Gastrocnemius medialis (tissue), 4 donors: ENCODE measurements around the gene GPHA2. TPM values are rescaled to one million over a fixed set of nuclear protein-coding genes. Genes with fewer than 3 reads are reported as not detected.

Experiments
- ATAC-seq, 2 donors: fragments of 150-250 bp; one replicate each; pipeline ENCODE4 v1.9.1; 2016
- DNase-seq, 2 donors: peaks; one replicate each; pipeline ENCODE4 v3.0.0-alpha.2; 2019
- H3K27ac ChIP-seq, 4 donors: fragments of 200-600 bp; sonication (generic); 1 replicate in 1 of 4; 2 replicates in 3 of 4; pipeline ENCODE4 v1.5.1; 2016 to 2018; ENCODE audit warnings: mild to moderate bottlenecking in 2 of 4, moderate library complexity in 1 of 4
- H3K27me3 ChIP-seq, 3 donors: fragments of 200-600 bp; sonication (generic) in 2 of 3; 1 replicate in 1 of 3; 2 replicates in 2 of 3; pipeline versions ENCODE4 v1.5.1 to v1.6.0; 2016 to 2019; ENCODE audit warnings: mild to moderate bottlenecking in 1 of 3, moderate library complexity in 1 of 3
- H3K36me3 ChIP-seq, 2 donors: fragments of 200-600 bp; sonication (generic) in 1 of 2; one replicate each; pipeline ENCODE4 v1.5.1; 2017 to 2018
- H3K4me1 ChIP-seq, 2 donors: fragments of 200-600 bp; sonication (generic) in 1 of 2; one replicate each; pipeline ENCODE4 v1.5.1; 2016 to 2017; ENCODE audit warnings: mild to moderate bottlenecking in 2 of 2
- H3K4me3 ChIP-seq, 4 donors: fragments of 200-600 bp; sonication (generic) in 3 of 4; 1 replicate in 1 of 4; 2 replicates in 3 of 4; pipeline ENCODE4 v1.5.1; 2016 to 2019; ENCODE audit warnings: mild to moderate bottlenecking in 2 of 4
- H3K9me3 ChIP-seq, 3 donors: fragments of 200-600 bp; sonication (generic) in 2 of 3; 1 replicate in 1 of 3; 2 replicates in 2 of 3; pipeline ENCODE4 v1.5.1; 2016 to 2019
- POLR2A ChIP-seq, 2 donors: fragments of 450-650 bp; IDR thresholded peaks; one replicate each; pipeline ENCODE4 v1.6.1; 2017; ENCODE audit warnings: antibody characterized with exemption in 2 of 2, mild to moderate bottlenecking in 2 of 2, moderate library complexity in 2 of 2
- in situ Hi-C, 4 donors: fragments of 200-750 bp; cut with MboI; loops; one replicate each; pipeline versions ENCODE4 v1.15.0 to v1.8.0; 2017; ENCODE audit warnings: low sequenced_read_pairs in 4 of 4
- intact Hi-C: fragments of 100-400 bp; cut with DNase I; formaldehyde crosslinking; loops from one replicate; pipeline ENCODE4 v1.15.1; 2023; ENCODE audit warnings: low total_unique reads
- total RNA-seq, 4 donors: library from RNA; depleted of rRNA; stranded (reverse); fragments of >200 nt; gene quantifications; one replicate each; pipeline versions ENCODE4 v1.1.0 to v1.2.3, GENCODE V29; 2016
- TF ChIP-seq, protein P1 (sequence below), 5 experiments: fragments of 450-650 bp in 3 of 5; fragments of 200-600 bp in 2 of 5; sonication (generic) in 2 of 5; IDR thresholded peaks in 4 of 5; conservative IDR thresholded peaks in 1 of 5; 1 replicate in 4 of 5; 2 replicates in 1 of 5; pipeline ENCODE4 v1.5.1; 2016 to 2019; ENCODE audit warnings: antibody characterized with exemption in 5 of 5, mild to moderate bottlenecking in 3 of 5, moderate library complexity in 3 of 5

The GPHA2 gene
- total RNA-seq, 4 donors from 2014 or later, result not detected

DNA sequence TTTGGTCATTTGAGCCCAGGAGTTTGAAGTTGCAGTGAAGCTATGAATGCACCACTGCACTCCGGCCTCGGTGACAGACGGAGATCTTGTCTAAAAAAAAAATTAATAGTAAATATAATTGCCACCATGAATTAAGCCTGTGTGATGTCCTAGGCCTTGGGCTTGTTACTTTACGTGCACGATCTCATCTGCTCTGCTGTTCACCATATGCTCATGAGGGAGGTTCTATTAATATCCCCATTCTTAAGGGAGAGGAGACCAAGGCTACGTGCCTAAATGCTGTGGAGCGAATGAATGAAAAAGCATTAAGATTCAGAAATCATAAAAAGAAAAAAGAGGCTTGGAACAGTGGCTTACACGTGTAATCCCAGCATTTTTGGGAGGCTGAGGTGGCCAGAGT lies 16.1 kb downstream of the GPHA2 start:
- peaks cover 32 to 37% of the 10 kb centered on the region in 2 donors for H3K4me1 ChIP-seq
- intact Hi-C loops, result loop anchor here (5.0 kb wide), 2 partner anchors 93 to 178 kb away; partner anchors contain the start of genes ARL2 and VPS51

DNA sequence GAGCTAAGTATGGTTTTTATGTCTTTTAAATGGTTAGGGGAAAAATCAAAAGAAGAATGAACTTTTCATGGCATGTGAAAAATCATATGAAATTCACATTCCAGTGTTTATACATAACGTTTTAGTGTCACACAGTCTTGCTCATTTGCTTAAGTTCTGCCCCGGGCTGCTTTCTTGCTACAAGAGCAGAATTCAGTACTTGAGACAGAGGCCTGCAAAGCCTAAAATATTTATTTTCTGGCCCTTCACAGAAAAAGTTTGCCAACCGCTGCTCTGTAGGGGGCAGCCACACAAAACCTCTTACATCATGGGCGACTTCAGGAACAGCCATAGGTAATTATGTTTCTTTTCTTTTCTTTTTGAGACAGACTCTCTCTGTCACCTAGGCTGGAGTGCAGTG lies 17.7 kb downstream of the GPHA2 start:
- intact Hi-C loops, result loop anchor here (5.0 kb wide), 2 partner anchors 94 to 179 kb away; partner anchors contain the start of genes ARL2 and VPS51
- in situ Hi-C loops, result loop anchor here in 1 of 4 donors (5.0 kb wide), 1 partner anchor 109 kb away; the partner anchor contains the start of gene SNX15
- H3K9me3 ChIP-seq, result no peaks in the 10 kb centered on the region
- H3K4me1 ChIP-seq, result peaks cover 25 to 29% of the 10 kb centered on the region in 2 donors
- peaks cover 0 to 15% of the 10 kb centered on the region in 2 donors for H3K36me3 ChIP-seq
- no peak for ATAC-seq
- TF ChIP-seq POLR2A (IDR thresholded peaks at IDR 0.05), result no peak
- TF ChIP-seq, protein P1, sequence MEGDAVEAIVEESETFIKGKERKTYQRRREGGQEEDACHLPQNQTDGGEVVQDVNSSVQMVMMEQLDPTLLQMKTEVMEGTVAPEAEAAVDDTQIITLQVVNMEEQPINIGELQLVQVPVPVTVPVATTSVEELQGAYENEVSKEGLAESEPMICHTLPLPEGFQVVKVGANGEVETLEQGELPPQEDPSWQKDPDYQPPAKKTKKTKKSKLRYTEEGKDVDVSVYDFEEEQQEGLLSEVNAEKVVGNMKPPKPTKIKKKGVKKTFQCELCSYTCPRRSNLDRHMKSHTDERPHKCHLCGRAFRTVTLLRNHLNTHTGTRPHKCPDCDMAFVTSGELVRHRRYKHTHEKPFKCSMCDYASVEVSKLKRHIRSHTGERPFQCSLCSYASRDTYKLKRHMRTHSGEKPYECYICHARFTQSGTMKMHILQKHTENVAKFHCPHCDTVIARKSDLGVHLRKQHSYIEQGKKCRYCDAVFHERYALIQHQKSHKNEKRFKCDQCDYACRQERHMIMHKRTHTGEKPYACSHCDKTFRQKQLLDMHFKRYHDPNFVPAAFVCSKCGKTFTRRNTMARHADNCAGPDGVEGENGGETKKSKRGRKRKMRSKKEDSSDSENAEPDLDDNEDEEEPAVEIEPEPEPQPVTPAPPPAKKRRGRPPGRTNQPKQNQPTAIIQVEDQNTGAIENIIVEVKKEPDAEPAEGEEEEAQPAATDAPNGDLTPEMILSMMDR (IDR thresholded peaks at IDR 0.05 in 4 of 5, conservative IDR thresholded peaks at IDR 0.05 in 1 of 5), result no peak
- peak overlapping the region; percentile 56 to 90 (median 59) for H3K4me3 ChIP-seq
- no peaks in the 10 kb centered on the region for H3K27me3 ChIP-seq
- no peak for DNase-seq
- peak overlapping the region; percentile 81 to 88 (median 84) for H3K27ac ChIP-seq

More for the DNA sequence above, 16.1 kb downstream of the GPHA2 start:
- Histone ChIP-seq H3K27me3 (no peaks in the 10 kb centered on the region), H3K4me3 (no peak overlapping the region), H3K27ac (peak overlapping the region in 3 of 4 donors; percentile 19 to 88 (median 81)), H3K9me3 (no peaks in the 10 kb centered on the region), H3K36me3 (no peaks in the 10 kb centered on the region)
- DNase-seq (no peak), ATAC-seq (no peak)
- in situ Hi-C loops, result loop anchor here in 2 of 4 donors (5.0 to 10.0 kb wide), 2 partner anchors 105 to 108 kb away; partner anchors contain the start of gene SNX15 (in 2 of the 2)
- TF ChIP-seq POLR2A (IDR thresholded peaks at IDR 0.05), result no peak
- TF ChIP-seq, protein P1 (IDR thresholded peaks at IDR 0.05 in 4 of 5, conservative IDR thresholded peaks at IDR 0.05 in 1 of 5), result no peak

DNA sequence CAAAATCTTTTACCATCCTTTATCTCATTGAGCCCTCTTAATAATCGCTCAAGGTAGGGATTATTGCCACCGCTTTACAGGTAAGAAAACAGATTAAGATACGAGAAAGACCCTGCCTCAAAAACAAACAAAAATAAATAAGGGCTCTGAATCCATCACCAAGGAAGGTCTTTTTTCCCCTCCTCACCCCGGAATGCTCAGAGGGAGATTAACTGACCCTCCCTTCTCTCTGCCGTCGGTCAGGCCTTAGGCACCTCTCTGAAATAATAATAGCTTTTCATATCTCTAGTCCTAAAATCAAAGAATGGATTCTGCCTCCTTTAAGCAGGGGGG lies 18.1 kb downstream of the GPHA2 start:
- DNase-seq (no peak), ATAC-seq (no peak)
- peak overlapping the region; percentile 56 to 90 (median 59) for H3K4me3 ChIP-seq
- H3K27me3 ChIP-seq, result no peaks in the 10 kb centered on the region
- H3K9me3 ChIP-seq, result no peaks in the 10 kb centered on the region
- intact Hi-C loops (loop anchor here (1.0 to 5.0 kb wide), 6 partner anchors 39 to 199 kb away; partner anchors contain the start of genes ARL2, BATF2, EHD1 and SNX15), in situ Hi-C loops (loop anchor here in 1 of 4 donors (5.0 kb wide), 1 partner anchor 110 kb away; the partner anchor contains the start of gene SNX15)
- H3K36me3 ChIP-seq, result peaks cover 0 to 19% of the 10 kb centered on the region in 2 donors
- TF ChIP-seq, protein P1 (IDR thresholded peaks at IDR 0.05 in 4 of 5, conservative IDR thresholded peaks at IDR 0.05 in 1 of 5), result no peak
- TF ChIP-seq POLR2A (IDR thresholded peaks at IDR 0.05), result no peak
- peaks cover 24 to 27% of the 10 kb centered on the region in 2 donors for H3K4me1 ChIP-seq
- peak overlapping the region; percentile 81 to 88 (median 84) for H3K27ac ChIP-seq

DNA sequence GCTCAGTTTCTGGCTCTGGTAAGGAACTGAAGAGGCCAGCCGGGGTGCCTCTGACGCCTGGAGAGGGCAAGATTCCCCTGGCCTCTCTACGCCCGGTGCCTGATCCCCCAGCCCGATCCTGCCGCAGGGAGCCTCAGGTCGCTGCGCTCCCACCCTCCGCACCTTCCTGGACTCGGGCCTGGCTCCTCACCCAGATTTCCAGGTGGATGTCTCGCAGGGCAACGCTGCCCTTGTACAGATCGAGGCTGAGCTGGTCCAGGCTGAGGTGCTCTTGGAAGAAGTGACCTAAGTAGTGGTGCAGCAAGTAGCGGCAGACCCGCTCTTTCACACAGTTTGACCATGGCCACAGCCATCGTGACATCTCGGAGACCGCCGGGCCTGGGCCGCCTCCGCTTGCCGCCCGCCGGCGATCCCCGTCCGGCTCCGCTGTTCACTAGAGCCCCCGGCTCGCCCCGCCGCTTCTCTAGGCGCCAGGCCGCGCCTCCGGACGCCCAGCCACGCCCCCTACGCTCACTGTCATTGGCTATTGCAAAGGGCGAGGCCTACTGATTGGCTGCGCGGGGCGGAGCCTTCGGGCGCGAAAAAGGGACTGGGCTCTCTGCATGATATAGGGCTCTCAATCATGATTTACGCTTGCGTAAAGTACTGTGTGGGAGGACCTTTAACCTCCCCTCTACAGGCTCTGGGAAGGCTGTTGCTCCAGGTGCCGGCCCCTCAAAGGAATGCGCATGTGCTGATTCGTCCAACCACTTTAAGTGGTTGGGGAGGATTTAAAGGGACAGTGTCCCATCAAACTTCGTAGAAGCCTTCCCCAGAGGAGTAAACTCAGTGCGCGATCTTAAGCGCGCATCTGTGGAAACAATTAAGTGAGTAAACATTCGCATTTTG lies 18.7 kb downstream of the GPHA2 start, which contains the start of gene ATG2A:
ATG2A (minus strand) TSS at position 435 of the 888 bp plus-strand sequence; CDS start at position 361, 74 bp downstream.
- peak within 1 kb of the TSS; percentile 84 to 88 (median 86) for H3K27ac ChIP-seq
- intact Hi-C loops, result loop anchor here (1.0 to 5.0 kb wide), 6 partner anchors 39 to 200 kb away; partner anchors contain the start of genes ARL2, BATF2, EHD1 and SNX15
- no peaks in the 10 kb centered on the region for H3K27me3 ChIP-seq
- peak; percentile 87 to 88 for TF ChIP-seq POLR2A (IDR thresholded peaks at IDR 0.05)
- TF ChIP-seq, protein P1 (IDR thresholded peaks at IDR 0.05 in 4 of 5, conservative IDR thresholded peaks at IDR 0.05 in 1 of 5), result no peak
- H3K9me3 ChIP-seq, result no peaks in the 10 kb centered on the region
- in situ Hi-C loops, result loop anchor here in 1 of 4 donors (5.0 kb wide), 1 partner anchor 110 kb away; the partner anchor contains the start of gene SNX15
- peaks cover 24 to 27% of the 10 kb centered on the region in 2 donors for H3K4me1 ChIP-seq
- peaks cover 0 to 25% of the 10 kb centered on the region in 2 donors for H3K36me3 ChIP-seq
- DNase-seq (peak; percentile 98 to 99), ATAC-seq (peak; percentile 99)
- H3K4me3 ChIP-seq, result peak within 1 kb of the TSS; percentile 80 to 91 (median 90)
